Activated naive CD8-positive, alpha-beta T cell treated with anti-CD3 and anti-CD28 coated beads, Interleukin-2, amount 50 U/mL, for 24 hours (primary cell): Measurements from ENCODE around the gene HOXD9.

Source experiments
- ATAC-seq: fragments of 150-1000 bp; cut with Tn5 transposase; one replicate; pipeline ENCODE4 v1.10.0; 2021
- DNase-seq: peaks from one replicate; pipeline ENCODE4 v3.0.0; 2021
- H3K27ac Mint-ChIP-seq: one replicate; pipeline ENCODE4 v1.8.0; 2021; ENCODE audit warnings: mild to moderate bottlenecking, mixed read lengths
- H3K27me3 Mint-ChIP-seq: one replicate; pipeline ENCODE4 v1.8.0; 2021; ENCODE audit warnings: mixed read lengths
- H3K36me3 Mint-ChIP-seq: one replicate; pipeline ENCODE4 v1.8.0; 2021; ENCODE audit warnings: low read depth, mixed read lengths
- H3K4me1 Mint-ChIP-seq: one replicate; pipeline ENCODE4 v1.8.0; 2021; ENCODE audit warnings: mixed read lengths
- H3K4me3 Mint-ChIP-seq: one replicate; pipeline ENCODE4 v1.8.0; 2021; ENCODE audit warnings: mild to moderate bottlenecking, moderate library complexity, mixed read lengths
- H3K9me3 Mint-ChIP-seq: one replicate; pipeline ENCODE4 v1.8.0; 2021; ENCODE audit warnings: mixed read lengths

Gene HOXD9

GRCh38 chr2:176099728-176100546, 22.6 kb upstream of the HOXD9 start, which contains the start of gene HOXD12:
HOXD12 (plus strand) TSS chr2:176099795; CDS start chr2:176099802, 7 bp downstream.
- no peak within 1 kb of the TSS for H3K27ac Mint-ChIP-seq
- no peaks in the 10 kb centered on the region for H3K9me3 Mint-ChIP-seq
- H3K27me3 Mint-ChIP-seq, result peaks cover 92% of the 10 kb centered on the region
- no peaks in the 10 kb centered on the region for H3K36me3 Mint-ChIP-seq
- H3K4me1 Mint-ChIP-seq, result peaks cover 21% of the 10 kb centered on the region
- no peak within 1 kb of the TSS for H3K4me3 Mint-ChIP-seq
- DNase-seq (no peak), ATAC-seq (no peak)

- no peak for ATAC-seq
- Mint-ChIP-seq H3K27me3 (peaks cover 92% of the 10 kb centered on the region), H3K4me3 (no peak overlapping the region), H3K36me3 (no peaks in the 10 kb centered on the region), H3K4me1 (peaks cover 22% of the 10 kb centered on the region), H3K27ac (no peak overlapping the region), H3K9me3 (no peaks in the 10 kb centered on the region)
- no peak for DNase-seq
Measured at GRCh38 chr2:176100547-176101140, 21.9 kb upstream of the HOXD9 start.

- H3K27me3 Mint-ChIP-seq, result peaks cover 92% of the 10 kb centered on the region
- H3K27ac Mint-ChIP-seq, result no peak overlapping the region
- H3K36me3 Mint-ChIP-seq, result no peaks in the 10 kb centered on the region
- H3K4me1 Mint-ChIP-seq, result peaks cover 24% of the 10 kb centered on the region
- H3K4me3 Mint-ChIP-seq, result no peak overlapping the region
- DNase-seq (no peak), ATAC-seq (no peak)
- no peaks in the 10 kb centered on the region for H3K9me3 Mint-ChIP-seq
Measured at GRCh38 chr2:176101216-176101830, 21.2 kb upstream of the HOXD9 start.

- Mint-ChIP-seq H3K9me3 (no peaks in the 10 kb centered on the region), H3K4me3 (no peak overlapping the region), H3K27me3 (peaks cover 90% of the 10 kb centered on the region), H3K27ac (no peak overlapping the region), H3K36me3 (no peaks in the 10 kb centered on the region), H3K4me1 (peaks cover 21% of the 10 kb centered on the region)
- ATAC-seq (no peak), DNase-seq (no peak)
Measured at GRCh38 chr2:176101842-176102241, 20.7 kb upstream of the HOXD9 start.

GRCh38 chr2:176102309-176102866, 20.1 kb upstream of the HOXD9 start:
- Mint-ChIP-seq H3K27me3 (peaks cover 89% of the 10 kb centered on the region), H3K27ac (no peak overlapping the region), H3K4me1 (peaks cover 20% of the 10 kb centered on the region), H3K4me3 (no peak overlapping the region), H3K36me3 (no peaks in the 10 kb centered on the region), H3K9me3 (no peaks in the 10 kb centered on the region)
- ATAC-seq, result no peak
- DNase-seq, result no peak

- H3K4me3 Mint-ChIP-seq, result no peak overlapping the region
- no peak for ATAC-seq
- peaks cover 14% of the 10 kb centered on the region for H3K4me1 Mint-ChIP-seq
- H3K27me3 Mint-ChIP-seq, result peaks cover 83% of the 10 kb centered on the region
- DNase-seq, result no peak
- H3K36me3 Mint-ChIP-seq, result no peaks in the 10 kb centered on the region
- no peak overlapping the region for H3K27ac Mint-ChIP-seq
- H3K9me3 Mint-ChIP-seq, result no peaks in the 10 kb centered on the region
Measured at GRCh38 chr2:176103194-176103593, 19.3 kb upstream of the HOXD9 start.

GRCh38 chr2:176103742-176104315, 18.7 kb upstream of the HOXD9 start:
- H3K27ac Mint-ChIP-seq, result no peak overlapping the region
- ATAC-seq (no peak), DNase-seq (no peak)
- H3K9me3 Mint-ChIP-seq, result no peaks in the 10 kb centered on the region
- H3K4me3 Mint-ChIP-seq, result no peak overlapping the region
- H3K27me3 Mint-ChIP-seq, result peaks cover 84% of the 10 kb centered on the region
- H3K36me3 Mint-ChIP-seq, result no peaks in the 10 kb centered on the region
- H3K4me1 Mint-ChIP-seq, result peaks cover 15% of the 10 kb centered on the region

- Mint-ChIP-seq H3K9me3 (peaks cover 3% of the 10 kb centered on the region), H3K36me3 (peaks cover 4% of the 10 kb centered on the region), H3K4me1 (peaks cover 20% of the 10 kb centered on the region), H3K27ac (no peak overlapping the region), H3K4me3 (no peak overlapping the region), H3K27me3 (peaks cover 84% of the 10 kb centered on the region)
- ATAC-seq (peak; percentile 60), DNase-seq (no peak)
Measured at GRCh38 chr2:176104316-176105077, 18.0 kb upstream of the HOXD9 start.

- DNase-seq (no peak), ATAC-seq (no peak)
Measured at GRCh38 chr2:176105078-176105729, 17.3 kb upstream of the HOXD9 start.

GRCh38 chr2:176105730-176106580, 16.6 kb upstream of the HOXD9 start:
- ATAC-seq (no peak), DNase-seq (no peak)
- Mint-ChIP-seq H3K4me3 (peak overlapping the region; percentile 61), H3K27ac (peak overlapping the region; percentile 8), H3K4me1 (peaks cover 21% of the 10 kb centered on the region), H3K9me3 (peaks cover 4% of the 10 kb centered on the region), H3K36me3 (peaks cover 5% of the 10 kb centered on the region), H3K27me3 (peaks cover 86% of the 10 kb centered on the region)

More at GRCh38 chr2:176105078-176105729, 17.3 kb upstream of the HOXD9 start:
- Mint-ChIP-seq H3K4me3 (no peak overlapping the region), H3K27me3 (peaks cover 86% of the 10 kb centered on the region), H3K36me3 (peaks cover 5% of the 10 kb centered on the region), H3K4me1 (peaks cover 21% of the 10 kb centered on the region), H3K9me3 (peaks cover 4% of the 10 kb centered on the region), H3K27ac (no peak overlapping the region)

- peaks cover 4% of the 10 kb centered on the region for H3K9me3 Mint-ChIP-seq
- peaks cover 86% of the 10 kb centered on the region for H3K27me3 Mint-ChIP-seq
- peaks cover 21% of the 10 kb centered on the region for H3K4me1 Mint-ChIP-seq
- no peak for DNase-seq
- ATAC-seq, result no peak
- H3K27ac Mint-ChIP-seq, result peak within 1 kb of the TSS; percentile 8
- H3K4me3 Mint-ChIP-seq, result peak within 1 kb of the TSS; percentile 61
- H3K36me3 Mint-ChIP-seq, result peaks cover 7% of the 10 kb centered on the region
Measured at GRCh38 chr2:176106581-176107539, 15.7 kb upstream of the HOXD9 start, which contains the start of gene HOXD11. HOXD11 (plus strand) TSS chr2:176107280; CDS start chr2:176107356, 76 bp downstream.

- Mint-ChIP-seq H3K4me3 (no peak overlapping the region), H3K9me3 (peaks cover 4% of the 10 kb centered on the region), H3K27me3 (peaks cover 86% of the 10 kb centered on the region), H3K27ac (no peak overlapping the region), H3K36me3 (peaks cover 7% of the 10 kb centered on the region), H3K4me1 (peaks cover 21% of the 10 kb centered on the region)
- DNase-seq (no peak), ATAC-seq (no peak)
Measured at GRCh38 chr2:176107731-176108181, 14.8 kb upstream of the HOXD9 start.
